BE2C (cell line): ENCODE results near the gene DAB2IP.

Experiments
- DNase-seq: peaks from one replicate; pipeline ENCODE4 v3.0.0-alpha.2; 2020
- H3K27me3 ChIP-seq: fragments of 250-450 bp; sonication (Bioruptor Pico); 2 replicates; pipeline ENCODE4 v1.5.1; 2020; ENCODE audit warnings: mild to moderate bottlenecking
- H3K36me3 ChIP-seq: fragments of 250-450 bp; sonication (Bioruptor Pico); 2 replicates; pipeline ENCODE4 v1.5.1; 2020; ENCODE audit warnings: mild to moderate bottlenecking
- H3K4me1 ChIP-seq: fragments of 250-450 bp; sonication (Bioruptor Pico); 2 replicates; pipeline ENCODE4 v1.5.1; 2020
- H3K4me3 ChIP-seq: 2 replicates; pipeline ENCODE4 v1.5.1; 2011; ENCODE audit warnings: low read depth, low read length
- H3K9me3 ChIP-seq: fragments of 250-450 bp; sonication (Bioruptor Pico); 2 replicates; pipeline ENCODE4 v1.5.1; 2020
- CTCF ChIP-seq: IDR thresholded peaks from 2 replicates; pipeline ENCODE4 v1.5.1; 2012; ENCODE audit warnings: mild to moderate bottlenecking, low read depth, low read length

DAB2IP gene

DNA sequence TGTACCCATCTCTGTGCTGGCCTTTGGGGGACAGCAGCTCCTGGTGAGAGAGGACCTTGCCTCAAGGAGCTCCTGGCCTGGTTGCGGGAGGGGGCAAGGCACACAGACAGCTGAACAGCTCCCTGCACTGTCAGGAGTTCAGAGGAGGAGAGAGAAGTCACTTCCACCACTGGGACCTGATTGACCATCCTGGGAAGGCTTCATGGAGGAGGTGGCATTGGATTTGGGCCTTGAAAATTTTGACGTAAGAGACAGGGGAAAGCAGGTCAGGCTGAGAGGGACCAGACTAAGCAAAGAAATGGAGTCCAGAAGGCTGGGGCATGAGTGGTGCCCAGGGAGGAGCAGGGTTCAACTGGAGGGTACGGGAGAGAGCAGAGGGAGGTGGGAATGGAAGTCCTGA lies 20.3 kb upstream of the DAB2IP start:
- no peak for DNase-seq

DNA sequence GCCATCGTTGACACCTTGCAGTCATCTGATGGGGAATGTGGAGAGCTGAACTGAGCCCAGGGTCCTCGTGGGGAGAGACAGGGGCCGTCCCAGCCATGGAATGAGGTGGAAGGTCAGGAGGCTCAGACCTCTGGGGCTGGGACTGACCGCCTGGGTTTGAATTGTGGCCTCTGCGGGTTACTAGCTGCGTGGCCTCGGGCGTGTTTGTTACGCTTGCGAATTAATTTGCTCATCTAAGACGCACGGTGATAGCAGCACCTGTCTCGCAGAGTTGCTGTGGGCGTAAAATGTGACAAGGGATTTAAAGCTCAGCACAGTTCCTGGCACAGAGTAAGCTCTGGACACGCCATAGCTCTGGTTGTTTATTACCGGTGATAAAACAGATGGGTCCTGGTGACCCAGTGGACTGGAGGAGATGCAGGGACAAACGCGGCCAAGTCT lies 19.4 kb upstream of the DAB2IP start:
- Histone ChIP-seq H3K4me1 (no peaks in the 10 kb centered on the region), H3K27me3 (no peaks in the 10 kb centered on the region), H3K4me3 (no peak overlapping the region), H3K9me3 (no peaks in the 10 kb centered on the region), H3K36me3 (no peaks in the 10 kb centered on the region)
- no peak for DNase-seq
- no peak for TF ChIP-seq CTCF

More for the DNA sequence above, 20.3 kb upstream of the DAB2IP start:
- no peaks in the 10 kb centered on the region for H3K4me1 ChIP-seq
- no peak for TF ChIP-seq CTCF
- H3K36me3 ChIP-seq: no peaks in the 10 kb centered on the region
- no peaks in the 10 kb centered on the region for H3K9me3 ChIP-seq
- no peaks in the 10 kb centered on the region for H3K27me3 ChIP-seq
- no peak overlapping the region for H3K4me3 ChIP-seq

- Histone ChIP-seq H3K4me3 (no peak overlapping the region), H3K36me3 (no peaks in the 10 kb centered on the region), H3K4me1 (no peaks in the 10 kb centered on the region), H3K27me3 (no peaks in the 10 kb centered on the region), H3K9me3 (no peaks in the 10 kb centered on the region)
- TF ChIP-seq CTCF: no peak
- no peak for DNase-seq
Observed at GRCh38 chr9:121633119-121633714, 18.2 kb upstream of the DAB2IP start.

- no peak overlapping the region for H3K4me3 ChIP-seq
- H3K36me3 ChIP-seq: no peaks in the 10 kb centered on the region
- TF ChIP-seq CTCF: no peak
- no peak for DNase-seq
- no peaks in the 10 kb centered on the region for H3K9me3 ChIP-seq
- H3K27me3 ChIP-seq: no peaks in the 10 kb centered on the region
- H3K4me1 ChIP-seq: no peaks in the 10 kb centered on the region
Observed at GRCh38 chr9:121633736-121634135, 17.7 kb upstream of the DAB2IP start.

GRCh38 chr9:121634329-121635261 lies 16.8 kb upstream of the DAB2IP start:
- Histone ChIP-seq H3K9me3 (no peaks in the 10 kb centered on the region), H3K36me3 (no peaks in the 10 kb centered on the region), H3K27me3 (no peaks in the 10 kb centered on the region), H3K4me3 (no peak overlapping the region), H3K4me1 (no peaks in the 10 kb centered on the region)
- peak; percentile 74 for TF ChIP-seq CTCF
- peak; percentile 53 for DNase-seq

DNA sequence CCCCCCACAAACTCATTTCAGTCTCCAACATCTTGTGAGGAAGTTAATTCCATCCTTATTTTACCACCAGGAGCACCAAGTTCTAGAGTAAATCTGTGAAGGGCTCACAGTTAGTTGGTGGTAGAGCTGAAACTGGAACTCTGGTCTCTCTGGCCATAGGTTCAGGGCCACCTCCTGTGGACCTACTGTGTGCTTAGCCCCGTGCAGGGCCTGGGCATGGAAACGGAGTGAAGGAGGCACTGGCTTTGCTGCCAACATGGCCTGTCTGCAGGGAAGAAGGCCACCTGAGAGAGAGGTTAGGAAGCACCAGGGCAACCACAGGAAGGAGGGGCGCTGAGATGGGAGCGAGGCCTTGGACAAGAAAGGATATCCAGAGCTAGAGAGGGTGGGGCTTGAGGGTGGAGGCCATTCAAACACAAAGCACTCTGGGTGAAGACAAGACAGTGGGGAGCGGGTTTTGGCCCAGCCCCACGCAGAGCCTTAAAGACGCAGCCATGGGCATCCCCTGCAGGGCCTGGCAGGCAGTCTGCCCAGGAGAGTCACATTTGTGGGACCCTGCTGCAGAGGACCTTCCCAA lies 16.0 kb upstream of the DAB2IP start:
- DNase-seq: no peak
- TF ChIP-seq CTCF: no peak
- Histone ChIP-seq H3K36me3 (no peaks in the 10 kb centered on the region), H3K9me3 (no peaks in the 10 kb centered on the region), H3K4me3 (no peak overlapping the region), H3K27me3 (no peaks in the 10 kb centered on the region), H3K4me1 (no peaks in the 10 kb centered on the region)
